CD4-positive, alpha-beta memory T cell (primary cell): Measurements from ENCODE around the gene PLAAT2. TPM values are rescaled to one million over a fixed set of nuclear protein-coding genes. Genes with fewer than 3 reads are reported as not detected.

Experiments
- CTCF ChIA-PET: fragments of 350-600 bp; sonication (Branson Sonifier 250); formaldehyde crosslinking; loops from one replicate; lab custom pipeline; 2021; ENCODE audit warnings: inconsistent platforms; ENCODE audit not compliant: partially characterized antibody; lab: Charles Lee
- POLR2A ChIA-PET: fragments of 350-600 bp; sonication (Branson Sonifier 250); formaldehyde crosslinking; loops from one replicate; lab custom pipeline; 2021; ENCODE audit not compliant: partially characterized antibody; lab: Charles Lee
- DNase-seq, 5 donors: peaks; one replicate each; pipeline versions ENCODE4 v3.0.0 to v3.0.0-alpha.2; 2020 to 2022; ENCODE audit warnings: mixed read lengths in 1 of 5
- H3K27ac ChIP-seq: one replicate; pipeline ENCODE4 v1.7.0; 2013; ENCODE audit warnings: low read depth, low read length
- H3K27me3 ChIP-seq: 2 replicates; pipeline ENCODE4 v1.7.0; 2013; ENCODE audit warnings: mild to moderate bottlenecking, low read length, moderate library complexity; ENCODE audit not compliant: insufficient read depth
- H3K36me3 ChIP-seq: 2 replicates; pipeline ENCODE4 v1.7.0; 2013; ENCODE audit warnings: mild to moderate bottlenecking, low read length, moderate library complexity; ENCODE audit not compliant: insufficient read depth
- H3K4me1 ChIP-seq: 2 replicates; pipeline ENCODE4 v1.7.0; 2013; ENCODE audit warnings: mild to moderate bottlenecking, low read length, moderate library complexity; ENCODE audit not compliant: insufficient read depth
- H3K4me3 ChIP-seq, 2 donors: one replicate each; pipeline ENCODE4 v1.7.0; 2013; ENCODE audit warnings: low read length in 2 of 2, mild to moderate bottlenecking in 1 of 2
- H3K9me3 ChIP-seq, 2 donors: one replicate each; pipeline ENCODE4 v1.7.0; 2013; ENCODE audit warnings: low read length in 2 of 2, control low read depth in 1 of 2; ENCODE audit not compliant: control insufficient read depth in 1 of 2
- H3K27ac Mint-ChIP-seq, 7 donors: one replicate each; pipeline ENCODE4 v1.8.0; 2020 to 2021; ENCODE audit warnings: mixed read lengths in 7 of 7, mild to moderate bottlenecking in 6 of 7, inconsistent platforms in 3 of 7, moderate library complexity in 3 of 7
- H3K27me3 Mint-ChIP-seq, 2 donors: one replicate each; pipeline ENCODE4 v1.8.0; 2020 to 2021; ENCODE audit warnings: mixed read lengths in 2 of 2
- H3K36me3 Mint-ChIP-seq, 2 donors: one replicate each; pipeline ENCODE4 v1.8.0; 2020 to 2021; ENCODE audit warnings: mixed read lengths in 2 of 2, inconsistent platforms in 1 of 2, mild to moderate bottlenecking in 1 of 2
- H3K4me1 Mint-ChIP-seq, 4 donors: one replicate each; pipeline ENCODE4 v1.8.0; 2020 to 2021; ENCODE audit warnings: mixed read lengths in 4 of 4, mild to moderate bottlenecking in 1 of 4
- H3K4me3 Mint-ChIP-seq, 8 donors: one replicate each; pipeline ENCODE4 v1.8.0; 2020 to 2021; ENCODE audit warnings: mixed read lengths in 8 of 8, mild to moderate bottlenecking in 7 of 8, moderate library complexity in 6 of 8, inconsistent platforms in 3 of 8
- H3K9me3 Mint-ChIP-seq, 8 donors: one replicate each; pipeline ENCODE4 v1.8.0; 2020 to 2021; ENCODE audit warnings: mixed read lengths in 8 of 8, mild to moderate bottlenecking in 5 of 8, inconsistent platforms in 3 of 8, moderate library complexity in 1 of 8
- intact Hi-C: fragments of 100-400 bp; cut with micrococcal nuclease; formaldehyde crosslinking; loops from one replicate; pipeline ENCODE4 v1.15.1; 2023
- polyA plus RNA-seq, 2 donors: library from polyadenylated mRNA; unstranded; fragments of 300-500 nt; fragmentation: Illumina TruSeq; gene quantifications; one replicate each; pipeline ENCODE4 v1.2.3, GENCODE V29; 2021
- total RNA-seq, 2 experiments: library from RNA; stranded (reverse); gene quantifications; one replicate each; pipeline ENCODE4 v1.2.3, GENCODE V29; 2021

Gene PLAAT2
- total and polyA plus RNA-seq, 4 experiments from 2014 or later = 0.48 TPM; not detected in 3

- intact Hi-C loops = no loop called here
- no peaks in the 10 kb centered on the region for H3K9me3 ChIP-seq
- CTCF ChIA-PET = interaction anchor here (0.8 to 1.7 kb wide), 2 partner anchors 13 to 28 kb away, joined by 3 read pairs; partner anchors contain the start of gene PLAAT4
- H3K36me3 ChIP-seq = no peaks in the 10 kb centered on the region
- H3K9me3 Mint-ChIP-seq = no peaks in the 10 kb centered on the region
- no peaks in the 10 kb centered on the region for H3K27me3 Mint-ChIP-seq
- POLR2A ChIA-PET = interaction anchor here (1.9 to 3.0 kb wide), 3 partner anchors 10 to 28 kb away, joined by 5 to 12 read pairs (median 9); partner anchors contain the start of gene PLAAT4
- H3K4me1 Mint-ChIP-seq = peaks cover 44 to 65% (median 50%) of the 10 kb centered on the region in 4 donors
- H3K4me3 ChIP-seq = no peak overlapping the region
- peak overlapping the region in 3 of 8 donors; percentile 10 to 59 (median 47) for H3K4me3 Mint-ChIP-seq
- H3K27ac Mint-ChIP-seq = peak overlapping the region; percentile 57 to 89 (median 83)
- no peak for DNase-seq
- H3K27ac ChIP-seq = no peak overlapping the region
- no peaks in the 10 kb centered on the region for H3K36me3 Mint-ChIP-seq
- peaks cover 63% of the 10 kb centered on the region for H3K4me1 ChIP-seq
- no peaks in the 10 kb centered on the region for H3K27me3 ChIP-seq
These were observed 1.7 kb upstream of the PLAAT2 start for GRCh38 chr11:63564784-63565350.

- Mint-ChIP-seq H3K4me3 (peak overlapping the region in 3 of 8 donors; percentile 2 to 75 (median 59)), H3K27me3 (no peaks in the 10 kb centered on the region), H3K27ac (peak overlapping the region; percentile 61 to 92 (median 87)), H3K4me1 (peaks cover 47 to 71% (median 55%) of the 10 kb centered on the region in 4 donors), H3K9me3 (no peaks in the 10 kb centered on the region), H3K36me3 (no peaks in the 10 kb centered on the region)
- intact Hi-C loops = no loop called here
- no peak overlapping the region for H3K27ac ChIP-seq
- POLR2A ChIA-PET = interaction anchor here (1.3 to 3.0 kb wide), 4 partner anchors 11 to 27 kb away, joined by 4 to 12 read pairs (median 7); partner anchors contain the start of gene PLAAT4
- H3K9me3 ChIP-seq = no peaks in the 10 kb centered on the region
- DNase-seq = peak in 1 of 5 donors; percentile 18
- no peaks in the 10 kb centered on the region for H3K36me3 ChIP-seq
- H3K27me3 ChIP-seq = no peaks in the 10 kb centered on the region
- CTCF ChIA-PET = interaction anchor here (0.8 to 1.7 kb wide), 3 partner anchors 13 to 28 kb away, joined by 3 to 4 read pairs (median 3); partner anchors contain the start of gene PLAAT4
- H3K4me3 ChIP-seq = no peak overlapping the region
- H3K4me1 ChIP-seq = peaks cover 65% of the 10 kb centered on the region
These were observed 1.0 kb upstream of the PLAAT2 start for GRCh38 chr11:63564056-63564774.

DNA sequence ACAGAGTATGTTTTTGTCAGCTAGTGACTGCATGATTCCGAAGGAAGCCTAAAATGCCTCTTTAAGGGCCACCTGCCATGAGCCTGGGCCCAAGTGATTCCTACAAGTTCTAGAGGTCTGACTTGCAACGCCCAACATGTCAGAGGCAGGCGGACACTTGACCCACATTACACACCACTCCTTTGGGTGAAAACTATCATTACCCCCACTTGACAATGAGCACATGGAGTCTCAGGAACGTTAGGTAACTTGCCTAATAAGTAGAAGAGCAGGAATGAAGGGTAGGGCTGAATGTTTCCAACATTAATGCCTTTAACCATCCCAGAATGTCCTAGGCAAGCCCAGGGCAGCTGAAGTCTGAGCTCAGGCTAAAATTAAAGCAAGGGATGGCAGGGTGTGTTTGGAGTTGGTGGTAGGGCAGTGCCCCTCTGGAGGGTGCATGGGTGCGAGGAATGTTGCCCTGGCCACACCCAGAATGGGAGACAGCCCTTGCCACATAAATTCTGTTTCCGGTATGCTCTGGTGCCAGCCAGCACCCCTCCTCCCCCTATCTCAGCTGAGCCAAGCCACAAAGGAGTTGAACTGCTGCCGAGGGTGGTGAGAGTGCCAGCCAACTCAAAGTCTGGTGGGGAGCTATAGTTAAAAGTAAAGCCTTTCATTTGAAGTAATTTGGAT, 2.5 kb downstream of the PLAAT2 start:
- peaks cover 35 to 47% (median 41%) of the 10 kb centered on the region in 4 donors for H3K4me1 Mint-ChIP-seq
- peak overlapping the region in 7 of 8 donors; percentile 35 to 78 (median 44) for H3K4me3 Mint-ChIP-seq
- no peaks in the 10 kb centered on the region for H3K27me3 Mint-ChIP-seq
- Histone ChIP-seq H3K27me3 (no peaks in the 10 kb centered on the region), H3K4me3 (no peak overlapping the region), H3K9me3 (no peaks in the 10 kb centered on the region), H3K4me1 (peaks cover 39% of the 10 kb centered on the region), H3K36me3 (no peaks in the 10 kb centered on the region), H3K27ac (no peak overlapping the region)
- peak in 2 of 5 donors; percentile 15 to 17 for DNase-seq
- POLR2A ChIA-PET = interaction anchor here (1.0 to 1.9 kb wide), 5 partner anchors 9 to 29 kb away, joined by 3 to 13 read pairs (median 3); partner anchors contain the start of gene PLAAT4
- no peaks in the 10 kb centered on the region for H3K9me3 Mint-ChIP-seq
- H3K36me3 Mint-ChIP-seq = no peaks in the 10 kb centered on the region
- intact Hi-C loops = no loop called here
- CTCF ChIA-PET = interaction anchor here (0.5 to 1.2 kb wide), 2 partner anchors 175 to 919 kb away, joined by 3 read pairs; no protein-coding TSS in a partner anchor
- H3K27ac Mint-ChIP-seq = peak overlapping the region; percentile 8 to 87 (median 67)

GRCh38 chr11:63558459-63559157, 4.6 kb downstream of the PLAAT2 start:
- no peaks in the 10 kb centered on the region for H3K9me3 ChIP-seq
- peaks cover 36% of the 10 kb centered on the region for H3K4me1 ChIP-seq
- POLR2A ChIA-PET = interaction anchor here (1.1 to 2.6 kb wide), 4 partner anchors 16 to 26 kb away, joined by 3 to 11 read pairs (median 6); partner anchors contain the start of gene PLAAT4
- Mint-ChIP-seq H3K4me1 (peaks cover 31 to 45% (median 39%) of the 10 kb centered on the region in 4 donors), H3K27me3 (no peaks in the 10 kb centered on the region), H3K27ac (peak overlapping the region in 1 of 7 donors; percentile 42), H3K9me3 (no peaks in the 10 kb centered on the region), H3K4me3 (no peak overlapping the region), H3K36me3 (no peaks in the 10 kb centered on the region)
- H3K27ac ChIP-seq = no peak overlapping the region
- CTCF ChIA-PET = no interaction called here
- H3K4me3 ChIP-seq = no peak overlapping the region
- no peaks in the 10 kb centered on the region for H3K36me3 ChIP-seq
- intact Hi-C loops = no loop called here
- DNase-seq = no peak
- no peaks in the 10 kb centered on the region for H3K27me3 ChIP-seq

DNA sequence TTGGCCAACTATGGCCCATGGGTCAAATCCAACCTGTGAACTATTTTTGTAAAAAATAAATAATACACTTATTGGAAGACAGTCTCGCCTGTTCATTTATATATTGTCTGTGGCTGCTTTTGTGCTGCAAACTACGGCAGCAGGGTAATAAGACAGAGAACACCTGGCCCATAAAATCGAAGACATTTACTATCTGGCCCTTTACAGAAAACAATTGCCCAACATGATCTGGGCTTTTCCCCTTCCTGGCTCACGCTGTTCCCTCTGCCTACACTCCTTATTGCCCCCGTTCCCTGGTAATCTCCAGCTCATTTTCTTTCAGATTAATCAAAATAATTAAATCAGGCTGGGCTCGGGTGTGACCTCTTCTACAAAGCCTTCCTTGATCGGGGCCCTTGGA, 5.6 kb downstream of the PLAAT2 start:
- peaks cover 38 to 52% (median 46%) of the 10 kb centered on the region in 4 donors for H3K4me1 Mint-ChIP-seq
- POLR2A ChIA-PET = interaction anchor here (0.6 to 2.6 kb wide), 2 partner anchors 20 to 55 kb away, joined by 3 to 11 read pairs; partner anchors contain the start of gene PLAAT4
- H3K27me3 Mint-ChIP-seq = no peaks in the 10 kb centered on the region

DNA sequence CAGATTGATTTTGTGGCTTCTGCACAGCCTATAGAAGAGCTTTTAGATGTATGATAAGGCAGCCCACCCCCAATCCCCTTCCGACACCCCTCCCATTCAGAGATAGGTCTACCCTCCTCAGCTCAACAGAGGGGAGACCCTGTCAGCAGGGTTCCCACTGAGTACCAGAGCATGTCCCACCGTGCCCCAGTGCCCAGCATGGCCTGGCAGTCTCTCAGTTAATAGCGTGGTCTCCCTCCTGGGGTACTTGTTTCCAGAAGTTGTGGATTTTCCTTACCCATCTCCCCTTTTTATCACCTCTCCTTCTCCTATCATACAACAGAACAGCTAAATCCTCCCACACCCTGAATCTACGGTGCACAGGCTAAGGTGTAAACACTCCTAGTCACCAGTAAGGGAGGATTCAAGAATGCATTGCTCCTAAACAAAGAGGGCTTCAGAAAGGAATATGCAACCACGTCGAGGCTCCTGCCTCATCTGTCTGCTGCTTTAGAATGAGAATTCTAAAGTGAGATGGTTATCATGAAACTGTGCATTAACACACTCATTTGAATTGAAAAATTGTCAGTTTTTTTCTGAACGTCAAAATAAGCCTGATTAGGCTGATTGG, 6.7 kb downstream of the PLAAT2 start:
- Histone ChIP-seq H3K27me3 (no peaks in the 10 kb centered on the region), H3K27ac (no peak overlapping the region), H3K9me3 (no peaks in the 10 kb centered on the region), H3K36me3 (no peaks in the 10 kb centered on the region), H3K4me3 (no peak overlapping the region), H3K4me1 (peaks cover 54% of the 10 kb centered on the region)
- no peaks in the 10 kb centered on the region for H3K9me3 Mint-ChIP-seq
- H3K4me1 Mint-ChIP-seq = peaks cover 42 to 59% (median 52%) of the 10 kb centered on the region in 4 donors
- peak overlapping the region in 2 of 7 donors; percentile 23 to 44 for H3K27ac Mint-ChIP-seq
- ChIA-PET CTCF (interaction anchor here (1.1 kb wide), 1 partner anchor 80 kb away, joined by 3 read pairs; no protein-coding TSS in a partner anchor), POLR2A (interaction anchor here (0.6 to 2.6 kb wide), 2 partner anchors 19 to 56 kb away, joined by 3 to 11 read pairs; partner anchors contain the start of gene PLAAT4)
- H3K36me3 Mint-ChIP-seq = no peaks in the 10 kb centered on the region
- no peak for DNase-seq
- intact Hi-C loops = no loop called here
- peak overlapping the region in 1 of 8 donors; percentile 26 for H3K4me3 Mint-ChIP-seq
- no peaks in the 10 kb centered on the region for H3K27me3 Mint-ChIP-seq

More for the DNA sequence above, 5.6 kb downstream of the PLAAT2 start:
- CTCF ChIA-PET = interaction anchor here (0.6 kb wide), 1 partner anchor 31 kb away, joined by 3 read pairs; no protein-coding TSS in a partner anchor
- intact Hi-C loops = no loop called here
- Mint-ChIP-seq H3K9me3 (no peaks in the 10 kb centered on the region), H3K4me3 (no peak overlapping the region), H3K36me3 (no peaks in the 10 kb centered on the region), H3K27ac (peak overlapping the region in 1 of 7 donors; percentile 54)
- no peaks in the 10 kb centered on the region for H3K27me3 ChIP-seq
- no peaks in the 10 kb centered on the region for H3K36me3 ChIP-seq
- H3K27ac ChIP-seq = no peak overlapping the region
- no peak for DNase-seq
- H3K4me1 ChIP-seq = peaks cover 46% of the 10 kb centered on the region
- H3K9me3 ChIP-seq = no peaks in the 10 kb centered on the region
- H3K4me3 ChIP-seq = no peak overlapping the region
